Esophagus mucosa (tissue), 1 donor: Measurements from ENCODE around the gene AKAP12. TPM values are rescaled to one million over a fixed set of nuclear protein-coding genes. Genes with fewer than 3 reads are reported as not detected.

Experiments used
- ATAC-seq: fragments of 200-7000 bp; cut with Tn5 transposase; one replicate; pipeline ENCODE4 v1.9.1; 2020
- total RNA-seq: library from RNA; stranded (reverse); gene quantifications from one replicate; pipeline ENCODE4 v1.2.4, GENCODE V29; 2023
- donor health status: DM: yes; HTN: yes; CAD: no.

AKAP12 gene
- total RNA-seq, 1 donor from 2014 or later: 1.8 TPM

DNA sequence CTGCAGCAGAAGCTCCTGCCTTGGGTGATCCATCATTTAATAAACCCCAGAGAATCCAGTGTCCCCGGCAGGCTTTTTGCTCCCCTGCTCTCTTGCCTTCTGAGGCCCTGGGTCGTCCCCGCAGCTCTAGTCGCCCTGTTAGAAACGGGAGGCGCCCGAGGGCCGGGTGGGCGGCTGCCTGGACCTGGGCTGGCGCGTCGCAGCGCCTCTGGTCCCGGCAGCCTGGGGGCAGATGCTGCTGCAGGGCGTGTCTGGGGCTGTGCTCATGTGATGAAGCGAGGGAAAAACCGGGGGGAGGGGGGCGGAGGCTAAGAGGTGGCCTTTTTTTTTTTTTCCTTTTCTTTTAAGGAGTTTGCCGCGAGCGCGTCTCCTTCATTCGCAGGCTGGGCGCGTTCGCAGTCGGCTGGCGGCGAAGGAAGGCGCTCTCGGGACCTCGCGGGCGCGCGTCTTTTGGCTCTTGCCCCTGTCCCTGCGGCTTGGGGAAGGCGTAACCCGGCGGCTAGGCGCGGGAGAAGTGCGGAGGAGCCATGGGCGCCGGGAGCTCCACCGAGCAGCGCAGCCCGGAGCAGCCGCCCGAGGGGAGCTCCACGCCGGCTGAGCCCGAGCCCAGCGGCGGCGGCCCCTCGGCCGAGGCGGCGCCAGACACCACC is 394 bp downstream of the AKAP12 start:
- peak; percentile 48 for ATAC-seq

DNA sequence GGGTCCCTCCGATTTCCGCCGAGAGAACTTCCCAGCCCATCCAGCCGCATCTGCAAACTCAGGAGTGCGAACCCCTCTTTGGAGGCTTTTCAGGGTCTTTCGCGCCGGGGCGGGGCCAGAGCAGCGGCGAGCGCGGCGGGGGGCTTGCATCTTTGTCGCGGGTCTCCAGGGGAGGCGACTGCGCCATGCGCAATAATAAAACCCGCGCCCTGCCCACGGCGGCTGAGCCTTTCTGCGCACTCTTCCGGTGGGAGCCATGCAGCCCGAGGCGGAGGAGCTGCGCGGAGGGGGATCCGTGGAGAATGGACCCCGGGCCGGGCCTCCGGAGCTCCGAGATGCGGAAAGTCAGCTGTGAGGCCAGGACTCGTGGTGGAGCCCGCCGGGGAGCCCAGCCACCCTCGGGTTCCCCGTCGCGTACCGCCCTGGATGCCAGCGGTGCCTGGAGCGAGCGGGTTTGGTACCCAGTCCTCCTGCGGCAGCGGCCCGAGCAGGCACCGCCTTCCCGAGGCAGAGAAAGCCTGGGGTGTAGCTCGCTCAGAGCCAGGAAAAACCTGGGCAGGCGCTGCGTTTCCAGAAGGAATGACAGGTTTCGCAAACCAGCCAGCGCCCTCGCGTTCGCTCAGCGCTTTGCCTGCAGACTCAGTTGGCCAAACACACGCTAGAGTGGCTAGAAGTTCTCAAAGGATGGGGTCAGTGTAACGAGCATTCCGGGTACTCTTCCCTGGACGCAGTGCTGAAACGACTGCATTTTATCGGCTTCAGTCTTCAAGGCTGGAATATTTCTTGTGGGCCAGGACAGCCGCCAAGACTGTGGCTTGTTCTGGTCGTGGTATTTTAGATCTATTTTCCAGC is 1.2 kb downstream of the AKAP12 start:
- ATAC-seq: peak; percentile 18

DNA sequence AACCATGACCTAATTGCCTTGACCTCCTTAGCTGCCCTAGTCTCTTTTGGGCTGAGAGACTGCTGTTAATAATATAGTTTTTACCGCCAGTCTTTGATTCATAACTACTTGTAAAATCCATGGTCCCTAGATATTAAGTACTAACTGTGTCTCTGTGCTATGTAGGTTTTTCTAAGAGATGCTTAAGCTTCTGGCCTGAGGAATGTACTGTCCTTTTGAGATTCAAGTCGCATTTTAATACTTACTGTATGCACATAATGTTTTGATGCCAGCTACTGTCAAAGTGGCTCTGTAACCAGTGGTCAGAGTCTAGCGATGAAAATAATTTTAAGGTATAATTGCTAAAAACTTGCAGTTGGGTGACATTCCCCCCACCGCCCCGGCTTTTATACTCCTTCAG is 2.1 kb downstream of the AKAP12 start:
- no peak for ATAC-seq

DNA sequence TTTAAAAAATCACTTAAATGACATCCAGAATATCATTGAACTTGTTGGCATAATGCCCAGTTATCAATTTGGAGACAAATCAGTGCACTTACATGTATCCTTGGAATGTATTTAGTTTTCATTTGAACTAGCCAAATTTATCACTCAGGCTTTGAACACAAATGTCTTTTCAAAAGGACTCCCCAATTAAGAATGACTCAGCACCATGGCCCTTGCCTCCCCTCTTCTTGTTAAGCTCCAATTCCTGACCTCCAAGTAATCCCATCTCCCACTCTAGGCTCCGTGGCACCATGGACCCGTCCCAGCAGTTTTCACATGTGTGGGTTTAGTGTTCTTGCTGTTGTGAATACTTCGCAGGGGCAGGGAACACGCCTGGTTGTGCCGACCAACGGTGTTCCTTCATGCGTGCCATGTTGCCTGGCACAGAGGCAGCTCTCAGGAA is 2.7 kb downstream of the AKAP12 start:
- no peak for ATAC-seq

DNA sequence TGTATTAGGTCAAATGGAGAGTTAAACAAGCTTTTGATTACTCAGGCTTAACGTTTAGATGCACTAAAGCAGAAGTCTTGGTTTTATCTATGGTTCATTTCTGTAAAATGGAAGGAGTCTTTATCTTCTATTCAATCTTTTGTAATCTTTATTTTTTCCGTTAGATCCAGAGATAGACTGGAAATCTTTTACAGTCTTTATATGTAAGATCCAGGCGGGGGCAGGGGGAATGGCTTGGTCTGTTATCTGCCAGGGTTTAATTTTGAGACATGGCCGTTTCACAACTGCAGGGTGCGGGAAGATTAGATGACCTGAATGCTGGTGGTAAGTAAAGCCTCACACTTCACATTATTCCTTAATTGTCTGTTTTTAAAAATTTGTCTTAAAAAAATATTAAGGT is 3.7 kb downstream of the AKAP12 start:
- ATAC-seq: no peak

DNA sequence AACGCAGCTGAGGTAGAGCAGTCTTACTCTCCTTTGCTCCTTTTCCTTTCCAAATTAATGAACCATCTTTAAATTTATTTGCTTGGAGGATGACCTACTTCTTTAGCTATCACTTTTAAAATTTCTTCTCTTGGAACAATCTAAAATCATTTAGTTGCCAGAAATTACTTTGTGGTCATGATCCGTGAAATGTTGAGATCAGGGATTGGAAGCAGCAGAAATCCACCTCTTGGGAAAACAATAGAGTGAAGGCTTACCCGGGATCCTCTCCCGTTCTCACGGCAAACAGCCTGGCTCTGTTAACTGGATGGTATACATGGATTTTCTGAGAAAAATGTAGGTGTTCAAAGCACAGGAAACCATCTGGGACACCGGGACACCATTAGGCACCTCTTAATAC is 7.7 kb downstream of the AKAP12 start:
- no peak for ATAC-seq

DNA sequence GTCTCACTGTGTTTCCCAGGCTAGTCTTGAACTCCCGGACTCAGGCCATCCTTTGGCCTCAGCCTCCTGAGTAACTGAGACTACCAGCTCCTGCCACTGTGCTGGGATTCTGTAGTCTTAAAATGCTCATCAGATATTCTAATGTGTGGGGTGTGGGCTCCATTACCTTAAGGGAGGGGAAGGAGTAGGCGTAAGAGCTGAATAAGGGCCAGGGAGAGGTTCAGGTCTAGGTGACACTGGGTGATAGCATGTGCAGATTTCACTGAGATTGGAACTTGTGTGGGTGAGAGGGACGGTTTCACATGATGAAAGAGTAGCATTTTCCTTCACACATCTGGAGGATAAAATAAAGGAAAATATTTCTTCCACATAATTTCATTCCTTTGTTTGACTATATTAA is 8.5 kb downstream of the AKAP12 start:
- no peak for ATAC-seq

DNA sequence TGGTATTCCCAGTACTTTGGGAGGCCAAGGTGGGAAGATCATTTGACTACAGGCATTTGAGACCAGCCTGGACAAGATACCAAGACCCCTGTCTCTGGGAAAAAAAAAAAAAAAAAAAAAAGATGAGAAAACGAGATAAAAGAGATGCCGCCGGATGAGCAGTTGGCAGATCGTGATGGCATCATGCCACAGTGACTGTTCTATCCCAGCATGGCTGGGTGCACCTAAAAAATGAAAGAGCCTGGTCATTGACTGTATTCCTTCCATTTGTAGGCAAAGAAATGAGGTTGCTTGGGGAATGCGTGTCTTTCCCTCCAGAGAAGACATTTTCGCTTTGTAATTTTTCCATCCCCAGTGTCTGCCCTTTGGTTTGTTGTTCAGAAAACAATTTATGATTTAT is 12.9 kb downstream of the AKAP12 start:
- no peak for ATAC-seq

DNA sequence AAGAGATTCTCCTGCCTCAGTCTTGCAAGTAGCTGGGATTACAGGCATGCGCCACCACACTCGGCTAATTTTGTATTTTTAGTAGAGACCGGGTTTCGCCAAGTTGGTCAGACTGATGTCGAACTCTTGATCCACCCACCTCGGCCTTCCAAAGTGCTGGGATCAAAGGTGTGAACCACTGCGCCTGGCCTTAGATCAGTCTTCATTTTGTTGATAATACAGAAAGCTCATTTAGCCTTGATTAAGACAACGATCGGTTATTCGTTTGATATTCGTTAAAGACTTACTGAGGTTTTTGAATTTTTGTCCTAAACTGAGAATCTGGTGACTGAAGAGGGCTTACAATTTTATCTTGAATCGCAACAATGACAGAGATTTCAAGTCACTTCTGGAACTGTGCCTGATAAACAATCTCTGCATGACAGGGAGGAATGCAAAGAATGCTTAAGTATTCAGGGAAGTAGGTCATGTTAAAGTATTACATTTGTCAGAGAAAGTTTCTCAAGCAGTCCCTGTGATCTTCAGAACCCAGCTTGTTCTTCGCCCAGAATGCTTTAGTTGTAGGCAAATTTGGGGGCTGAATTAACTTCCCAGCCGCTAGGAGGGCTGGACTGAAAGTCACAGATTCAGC is 14.8 kb downstream of the AKAP12 start:
- no peak for ATAC-seq

DNA sequence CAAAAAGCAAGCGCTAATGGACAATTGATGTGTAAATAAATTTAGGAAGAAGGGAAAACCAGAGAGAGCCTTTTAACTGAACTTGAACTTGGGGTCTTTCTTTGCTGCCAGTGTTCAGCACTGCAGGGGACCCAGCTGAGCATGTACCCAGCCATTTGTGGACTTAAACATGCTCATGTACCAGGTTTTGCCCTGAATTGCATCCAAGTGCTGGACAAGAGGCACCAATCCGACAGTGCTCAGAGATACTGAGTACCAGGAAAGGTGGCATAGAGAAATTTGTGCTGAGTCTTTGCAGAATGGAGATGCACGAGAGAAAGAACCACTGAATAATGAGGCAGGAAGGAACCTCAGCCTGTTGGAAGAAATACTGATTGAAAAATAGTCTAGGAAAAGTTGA is 16.0 kb downstream of the AKAP12 start:
- no peak for ATAC-seq

DNA sequence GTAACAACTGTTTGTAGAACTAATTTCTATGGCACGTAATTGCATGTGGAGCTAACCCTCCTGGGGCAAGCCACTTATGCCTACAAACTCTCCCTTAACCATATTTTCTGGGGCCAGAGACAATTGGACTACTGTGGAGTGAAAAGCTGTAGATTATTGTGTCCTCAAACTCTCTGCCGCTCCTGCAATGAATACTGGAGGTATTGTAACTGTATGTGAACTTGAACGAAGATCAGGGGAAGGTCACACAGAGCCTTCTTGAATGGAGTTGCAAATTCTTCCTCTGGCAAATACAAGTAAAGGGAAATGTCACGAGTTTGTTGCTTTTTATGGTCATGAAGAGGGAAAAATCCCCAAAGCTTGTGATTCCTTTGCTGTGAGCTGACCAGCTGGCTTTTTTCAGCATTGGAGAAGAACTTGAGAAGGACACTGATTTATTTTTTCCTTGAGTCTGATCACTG is 18.2 kb downstream of the AKAP12 start:
- no peak for ATAC-seq

DNA sequence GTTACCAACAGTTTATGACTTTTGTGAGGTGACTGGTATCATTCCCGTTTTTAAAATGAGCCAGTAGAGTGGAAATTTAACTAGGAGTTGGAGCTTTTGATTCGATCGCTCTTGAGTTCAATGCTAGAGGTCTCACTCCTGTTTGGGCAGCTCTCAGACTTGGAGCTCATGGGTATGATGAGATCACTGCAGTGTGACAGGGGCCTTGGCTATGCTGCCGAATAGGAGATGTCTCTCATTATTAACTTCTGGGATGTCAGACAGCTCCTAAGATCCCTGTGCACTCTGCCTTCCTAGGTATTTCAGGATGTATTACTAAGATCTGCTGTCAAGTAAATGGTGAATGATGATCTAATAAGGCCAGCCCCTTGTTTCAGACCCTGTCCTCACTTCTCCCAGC is 20.4 kb downstream of the AKAP12 start:
- no peak for ATAC-seq

DNA sequence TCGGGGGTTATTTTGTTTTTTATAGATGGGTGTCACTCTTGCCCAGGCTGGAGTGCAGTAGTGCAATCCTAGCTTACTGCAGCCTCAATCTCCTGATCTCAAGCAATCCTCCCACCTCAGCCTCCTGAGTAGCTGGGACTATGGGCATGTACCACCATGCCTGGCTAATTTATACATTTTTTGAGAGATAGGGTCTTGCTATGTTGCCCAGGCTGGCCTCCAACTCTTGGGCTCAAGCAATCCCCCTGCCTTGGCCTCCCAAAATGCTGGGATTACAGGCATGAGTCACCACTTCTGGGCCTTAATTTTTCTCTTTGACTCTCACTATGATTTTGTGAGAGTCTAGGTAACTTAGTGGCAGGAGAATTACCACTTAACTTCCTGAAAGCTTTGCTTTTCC is 23.3 kb downstream of the AKAP12 start:
- ATAC-seq: no peak

DNA sequence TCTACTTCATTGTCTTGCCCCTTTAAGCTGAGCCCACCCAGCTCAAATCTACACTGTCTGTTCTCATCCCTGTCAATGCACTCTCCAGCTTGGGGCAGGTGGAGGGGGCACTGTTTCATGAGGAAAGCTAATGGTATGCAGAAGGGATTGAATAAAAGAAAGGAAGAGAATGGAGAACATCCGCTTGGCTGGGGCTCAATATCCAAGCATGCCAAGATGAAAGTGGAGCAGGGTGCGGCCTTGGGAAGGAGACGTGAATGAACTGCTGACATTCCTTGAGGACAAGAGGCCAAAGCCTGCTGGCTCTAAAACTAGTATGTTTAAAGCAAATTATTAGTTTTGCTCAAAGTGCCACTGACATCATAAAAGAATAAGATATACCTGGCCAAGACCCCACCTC is 24.2 kb downstream of the AKAP12 start:
- ATAC-seq: no peak

DNA sequence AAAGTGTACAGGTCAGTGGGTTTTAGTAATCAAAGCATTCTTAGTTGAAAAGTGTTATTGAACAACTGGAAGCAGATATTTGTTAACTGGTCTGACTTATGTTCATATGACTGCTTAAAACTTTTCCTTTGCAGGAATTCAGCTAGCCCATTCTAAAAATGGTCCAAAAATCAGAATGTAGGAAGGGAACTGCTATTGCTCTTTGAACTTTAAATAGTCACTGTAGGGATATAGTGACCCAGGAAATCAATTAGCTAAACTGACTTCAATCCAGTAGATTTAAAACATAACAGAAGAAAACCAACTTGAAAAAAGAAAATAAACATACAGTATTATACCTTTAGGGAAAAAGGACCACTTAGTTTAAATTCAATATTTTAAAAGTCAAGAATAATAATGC is 25.5 kb downstream of the AKAP12 start:
- ATAC-seq: no peak

DNA sequence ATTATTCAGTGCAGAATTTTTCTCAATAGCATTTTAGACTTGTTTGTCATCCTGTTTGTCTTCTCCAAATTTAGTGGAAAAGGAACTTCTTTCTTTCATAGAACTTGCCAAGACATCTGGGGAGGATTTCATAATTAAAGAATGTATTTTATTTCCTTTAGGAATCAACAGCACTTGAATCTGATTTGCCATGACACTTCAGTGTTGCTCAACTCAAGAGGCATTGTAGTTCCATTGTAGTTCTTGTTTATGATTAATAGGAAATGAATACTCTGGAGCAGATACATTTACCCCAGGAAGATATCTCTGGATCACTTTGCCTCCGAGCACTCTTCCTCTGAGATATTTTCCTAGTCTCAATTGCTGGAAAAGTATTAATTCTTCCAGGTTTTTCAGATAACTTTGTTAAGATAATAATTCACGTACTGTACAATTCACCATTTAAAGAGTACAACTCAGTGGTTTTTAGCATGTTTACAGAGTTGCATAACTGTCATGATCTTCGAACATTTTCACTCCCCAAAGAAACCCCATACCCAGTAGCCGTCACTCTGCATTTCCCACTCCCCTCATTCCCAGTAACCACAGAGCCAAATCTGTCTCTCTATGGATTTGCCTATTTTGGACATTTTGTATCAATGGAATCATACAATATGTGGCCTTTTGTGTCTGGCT is 29.7 kb downstream of the AKAP12 start:
- ATAC-seq: no peak

DNA sequence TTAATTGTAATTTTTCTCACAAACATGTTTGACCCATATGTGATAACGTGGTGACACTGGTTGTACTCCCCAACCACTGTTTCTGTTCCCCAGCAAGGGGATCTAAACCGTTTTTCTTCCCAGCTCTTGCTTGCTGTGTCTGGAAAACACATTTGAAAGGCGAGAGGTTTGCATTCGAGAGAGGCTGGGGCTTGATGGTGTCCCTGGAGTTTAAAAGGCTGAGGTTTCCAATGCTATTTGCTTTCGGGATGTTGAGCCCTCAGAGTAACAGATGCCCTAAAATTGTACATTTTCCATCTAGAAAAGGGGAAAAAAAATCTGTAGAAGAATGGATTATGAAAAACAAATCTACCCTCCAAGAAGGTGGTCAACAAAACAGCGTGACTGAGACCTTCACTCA is 35.4 kb downstream of the AKAP12 start:
- ATAC-seq: no peak

DNA sequence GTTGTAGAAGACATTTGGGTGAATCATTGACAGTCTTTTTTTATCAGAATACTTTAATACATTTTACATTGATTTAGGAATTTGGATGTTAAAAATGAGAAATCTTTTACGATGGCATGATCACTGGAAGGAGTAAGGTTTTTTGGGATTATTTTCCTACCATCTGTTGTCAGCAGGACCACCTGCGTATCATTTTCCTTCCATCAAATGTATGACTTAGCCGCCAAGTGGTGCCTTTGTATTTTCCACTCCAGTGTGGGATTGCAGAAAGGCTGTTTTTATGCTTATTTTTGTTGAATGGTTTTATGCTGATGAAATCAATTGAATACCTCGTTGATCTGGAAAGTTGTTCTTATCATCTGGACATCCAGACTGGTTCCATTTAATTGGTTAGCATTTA is 35.8 kb downstream of the AKAP12 start:
- no peak for ATAC-seq

DNA sequence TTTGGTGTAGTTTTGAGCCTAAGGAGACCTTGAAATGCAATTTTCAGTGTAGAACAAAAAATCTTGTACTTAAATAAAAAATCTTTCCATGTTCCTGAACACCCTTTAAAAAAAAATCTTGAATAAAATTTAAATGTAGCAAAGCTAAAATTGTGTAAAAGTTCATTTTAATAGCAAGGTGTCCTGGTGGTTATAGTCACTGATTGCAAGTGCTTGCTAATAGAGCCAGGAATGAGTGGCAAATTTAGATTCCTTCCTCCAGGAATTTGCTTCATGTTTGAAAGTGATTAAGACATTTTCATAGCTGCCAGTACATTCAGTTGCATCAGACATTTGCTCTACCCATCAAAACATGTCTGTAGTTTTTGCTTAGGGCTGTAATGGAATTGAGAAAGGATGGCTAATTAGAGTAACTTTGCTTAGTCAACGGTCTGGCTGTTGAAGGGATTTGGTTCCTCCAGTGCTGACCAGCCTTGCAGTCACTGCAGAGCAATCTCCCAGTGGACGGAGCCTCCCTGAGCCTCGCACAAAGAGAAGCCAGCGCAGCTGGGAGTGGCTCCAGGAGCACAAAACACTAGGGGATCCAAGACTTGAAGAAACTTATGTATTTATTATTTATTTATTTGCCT is 36.5 kb downstream of the AKAP12 start:
- ATAC-seq: no peak

DNA sequence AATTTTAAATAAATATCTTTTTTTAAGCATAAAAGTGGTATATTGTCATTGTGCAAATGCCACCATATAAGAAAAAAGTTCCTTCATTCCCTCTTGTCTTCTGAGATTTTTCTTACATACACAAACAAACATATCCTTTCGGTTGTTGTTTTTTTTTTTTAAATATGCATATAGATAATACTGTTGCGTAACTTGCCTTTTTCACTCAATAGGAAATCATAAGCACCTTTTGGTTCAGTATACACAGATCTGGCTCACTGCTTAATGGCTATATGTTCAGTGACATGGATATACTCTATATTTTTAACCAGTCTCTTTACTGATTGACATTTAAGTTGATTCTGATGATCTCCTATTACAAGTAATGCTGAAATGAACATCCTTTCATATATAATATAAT is 40.1 kb downstream of the AKAP12 start:
- no peak for ATAC-seq

DNA sequence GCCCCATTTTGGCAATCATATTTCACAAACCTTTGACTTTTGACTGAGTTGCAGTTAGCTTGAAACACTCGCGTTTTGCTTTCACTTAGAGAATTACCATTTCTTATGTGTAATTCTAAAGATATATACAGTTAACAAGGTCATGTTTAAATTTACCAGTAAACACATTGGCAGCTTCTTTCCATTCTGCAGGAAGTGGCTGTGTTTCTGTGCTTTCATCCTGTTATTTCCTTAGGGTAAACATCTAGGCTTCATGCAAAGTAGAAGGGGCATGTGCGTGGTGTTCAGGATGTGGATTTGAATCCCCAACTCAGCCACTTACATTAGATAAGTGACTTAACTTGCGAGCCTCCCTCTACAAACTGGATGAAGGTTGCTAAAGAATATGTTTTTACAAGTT is 41.1 kb downstream of the AKAP12 start:
- no peak for ATAC-seq

DNA sequence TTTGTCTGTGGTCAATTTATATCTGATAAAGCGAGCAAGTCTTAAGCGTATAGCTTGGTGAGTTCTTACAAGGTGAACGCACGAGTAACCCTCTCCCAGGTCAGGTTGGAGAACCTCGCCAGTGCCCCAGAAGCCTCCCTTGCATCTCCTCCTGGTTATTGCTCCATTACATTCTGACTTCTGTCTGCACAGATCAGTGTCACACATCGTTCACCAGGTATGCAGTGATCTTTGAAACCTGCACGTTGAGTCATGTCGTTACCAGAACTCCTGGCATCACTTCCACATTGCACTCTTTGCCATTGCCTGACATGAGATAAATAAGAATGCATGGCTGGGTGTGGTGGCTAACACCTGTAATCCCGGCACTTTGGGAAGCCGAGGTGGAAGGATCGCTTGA is 44.2 kb downstream of the AKAP12 start:
- peak; percentile 89 for ATAC-seq

DNA sequence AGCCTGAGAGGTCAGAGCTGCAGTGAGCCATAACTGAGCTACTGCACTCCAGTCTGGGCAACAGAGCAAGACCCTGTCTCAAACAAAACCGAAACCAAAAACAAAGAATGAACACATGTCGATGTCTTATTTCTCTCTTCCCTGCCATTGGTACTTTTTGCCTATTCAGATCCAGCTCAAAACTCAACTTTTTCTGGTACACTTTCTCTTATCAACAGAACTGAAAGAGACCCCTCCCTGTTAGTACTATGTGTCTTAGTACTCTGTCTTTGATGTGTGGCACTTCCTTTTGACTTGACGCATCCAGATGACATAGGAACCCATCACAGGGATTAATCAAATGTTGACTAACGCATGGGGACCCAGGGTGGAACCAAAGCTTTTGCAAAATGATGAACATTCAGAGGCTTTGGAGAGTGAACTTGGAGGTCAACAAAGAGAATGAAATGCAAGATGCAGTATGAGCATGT is 44.8 kb downstream of the AKAP12 start:
- no peak for ATAC-seq
